Neural progenitor cell (in vitro differentiated cells): ENCODE data around the gene DNPH1.

ENCODE experiments used
- EZH2 ChIP-seq: fragments of 200-600 bp; sonication (generic); IDR thresholded peaks from 2 replicates; pipeline ENCODE4 v1.6.1; 2017; ENCODE audit warnings: antibody characterized with exemption, mild to moderate bottlenecking, moderate library complexity
- TF ChIP-seq, protein P1 (sequence below): fragments of 200-600 bp; sonication (generic); IDR thresholded peaks from 2 replicates; pipeline ENCODE4 v1.5.1; 2017; ENCODE audit warnings: antibody characterized with exemption, mild to moderate bottlenecking

DNA sequence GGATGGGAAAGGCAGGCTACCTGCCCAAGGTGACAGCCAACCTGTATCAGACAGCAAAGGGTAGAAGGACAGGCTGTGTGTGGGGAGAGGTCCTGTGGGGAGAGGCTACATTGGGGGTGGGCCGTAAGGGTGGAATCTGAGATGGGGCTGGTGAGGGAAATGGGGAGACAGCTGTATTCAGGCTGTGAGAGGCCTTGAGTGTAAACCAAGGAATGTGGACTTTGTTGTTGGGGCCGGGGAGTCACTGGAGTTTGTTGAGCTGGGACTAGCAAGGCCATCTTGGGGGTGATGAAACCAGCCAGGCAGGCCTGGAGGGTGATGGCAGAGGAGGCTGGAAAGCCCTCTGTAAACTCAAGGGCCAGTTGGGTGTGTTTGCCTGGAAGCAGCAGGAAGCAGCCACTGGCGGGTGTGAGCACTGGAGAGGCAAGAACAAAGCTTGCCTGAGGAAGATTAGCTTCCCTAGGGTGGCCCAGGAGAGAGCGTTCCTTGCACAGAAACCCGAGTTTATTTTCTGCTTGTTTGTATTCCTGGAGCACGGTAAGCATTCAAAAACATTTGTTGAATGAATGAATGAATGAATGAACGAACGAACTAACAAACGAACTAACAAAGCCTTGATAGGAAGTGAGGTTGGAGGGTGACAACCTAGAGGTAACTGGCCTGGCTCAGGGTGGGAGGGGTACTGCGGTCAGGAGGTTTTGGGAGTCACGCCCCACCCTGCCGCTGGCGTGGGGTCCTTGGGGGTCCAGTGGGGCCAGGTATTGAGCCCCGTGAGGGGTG lies 32.9 kb upstream of the DNPH1 start:
- TF ChIP-seq, protein P1, sequence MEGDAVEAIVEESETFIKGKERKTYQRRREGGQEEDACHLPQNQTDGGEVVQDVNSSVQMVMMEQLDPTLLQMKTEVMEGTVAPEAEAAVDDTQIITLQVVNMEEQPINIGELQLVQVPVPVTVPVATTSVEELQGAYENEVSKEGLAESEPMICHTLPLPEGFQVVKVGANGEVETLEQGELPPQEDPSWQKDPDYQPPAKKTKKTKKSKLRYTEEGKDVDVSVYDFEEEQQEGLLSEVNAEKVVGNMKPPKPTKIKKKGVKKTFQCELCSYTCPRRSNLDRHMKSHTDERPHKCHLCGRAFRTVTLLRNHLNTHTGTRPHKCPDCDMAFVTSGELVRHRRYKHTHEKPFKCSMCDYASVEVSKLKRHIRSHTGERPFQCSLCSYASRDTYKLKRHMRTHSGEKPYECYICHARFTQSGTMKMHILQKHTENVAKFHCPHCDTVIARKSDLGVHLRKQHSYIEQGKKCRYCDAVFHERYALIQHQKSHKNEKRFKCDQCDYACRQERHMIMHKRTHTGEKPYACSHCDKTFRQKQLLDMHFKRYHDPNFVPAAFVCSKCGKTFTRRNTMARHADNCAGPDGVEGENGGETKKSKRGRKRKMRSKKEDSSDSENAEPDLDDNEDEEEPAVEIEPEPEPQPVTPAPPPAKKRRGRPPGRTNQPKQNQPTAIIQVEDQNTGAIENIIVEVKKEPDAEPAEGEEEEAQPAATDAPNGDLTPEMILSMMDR = no peak
- no peak for TF ChIP-seq EZH2
